HG03460 (cell line): ENCODE measurements around the gene NCAPD2.
"Not testable (repeated sequence)": the region's sequence is repeated elsewhere in the genome, so short reads cannot be mapped to it uniquely, and the experiment has no call there.

Source experiments
- ATAC-seq: cut with Tn5 transposase; IDR thresholded peaks from one replicate; pipeline ENCODE4 v1.9.1; 2021; ENCODE audit not compliant: unreplicated experiment

The NCAPD2 gene

GRCh38 chr12:6546016-6546415 lies 52.1 kb downstream of the NCAPD2 start:
- no peak for ATAC-seq

- ATAC-seq: no peak
Measured at GRCh38 chr12:6547566-6547965, 53.7 kb downstream of the NCAPD2 start.

- no peak for ATAC-seq
Measured at GRCh38 chr12:6547987-6548386, 54.1 kb downstream of the NCAPD2 start.

- no peak for ATAC-seq
Measured at GRCh38 chr12:6548556-6548955, 54.7 kb downstream of the NCAPD2 start.

- no peak for ATAC-seq
Measured at GRCh38 chr12:6548966-6549683, 55.2 kb downstream of the NCAPD2 start.

- ATAC-seq: no peak
Measured at GRCh38 chr12:6549684-6550151, 55.8 kb downstream of the NCAPD2 start.

- ATAC-seq: no peak
Measured at GRCh38 chr12:6550294-6551062, 56.6 kb downstream of the NCAPD2 start.

GRCh38 chr12:6551063-6551461 lies 57.2 kb downstream of the NCAPD2 start:
- ATAC-seq: no peak

GRCh38 chr12:6551496-6552139 lies 57.7 kb downstream of the NCAPD2 start:
- ATAC-seq: no peak

GRCh38 chr12:6552140-6552551 lies 58.2 kb downstream of the NCAPD2 start:
- ATAC-seq: no peak

GRCh38 chr12:6553051-6553868 lies 59.4 kb downstream of the NCAPD2 start:
- no peak for ATAC-seq

- ATAC-seq: no peak
Measured at GRCh38 chr12:6554168-6555017, 60.5 kb downstream of the NCAPD2 start.

GRCh38 chr12:6555018-6555691 lies 61.3 kb downstream of the NCAPD2 start:
- ATAC-seq: no peak

GRCh38 chr12:6556496-6556817 lies 62.6 kb downstream of the NCAPD2 start:
- ATAC-seq: not testable (repeated sequence)

GRCh38 chr12:6556857-6557256 lies 63.0 kb downstream of the NCAPD2 start:
- no peak for ATAC-seq

GRCh38 chr12:6558014-6558760 lies 64.3 kb downstream of the NCAPD2 start:
- ATAC-seq: not testable (repeated sequence)

GRCh38 chr12:6559500-6559899 lies 65.6 kb downstream of the NCAPD2 start:
- ATAC-seq: no peak

- no peak for ATAC-seq
Measured at GRCh38 chr12:6560501-6561205, 66.8 kb downstream of the NCAPD2 start.
